GM12801 (cell line): Measurements from ENCODE around the gene ADAM15.

Experiments used
- TF ChIP-seq, protein P1 (sequence below): IDR thresholded peaks from one replicate; pipeline ENCODE4 v1.5.1; 2011; ENCODE audit warnings: control low read depth; ENCODE audit not compliant: insufficient read length; ENCODE audit errors: extremely low read depth

ADAM15 gene

DNA sequence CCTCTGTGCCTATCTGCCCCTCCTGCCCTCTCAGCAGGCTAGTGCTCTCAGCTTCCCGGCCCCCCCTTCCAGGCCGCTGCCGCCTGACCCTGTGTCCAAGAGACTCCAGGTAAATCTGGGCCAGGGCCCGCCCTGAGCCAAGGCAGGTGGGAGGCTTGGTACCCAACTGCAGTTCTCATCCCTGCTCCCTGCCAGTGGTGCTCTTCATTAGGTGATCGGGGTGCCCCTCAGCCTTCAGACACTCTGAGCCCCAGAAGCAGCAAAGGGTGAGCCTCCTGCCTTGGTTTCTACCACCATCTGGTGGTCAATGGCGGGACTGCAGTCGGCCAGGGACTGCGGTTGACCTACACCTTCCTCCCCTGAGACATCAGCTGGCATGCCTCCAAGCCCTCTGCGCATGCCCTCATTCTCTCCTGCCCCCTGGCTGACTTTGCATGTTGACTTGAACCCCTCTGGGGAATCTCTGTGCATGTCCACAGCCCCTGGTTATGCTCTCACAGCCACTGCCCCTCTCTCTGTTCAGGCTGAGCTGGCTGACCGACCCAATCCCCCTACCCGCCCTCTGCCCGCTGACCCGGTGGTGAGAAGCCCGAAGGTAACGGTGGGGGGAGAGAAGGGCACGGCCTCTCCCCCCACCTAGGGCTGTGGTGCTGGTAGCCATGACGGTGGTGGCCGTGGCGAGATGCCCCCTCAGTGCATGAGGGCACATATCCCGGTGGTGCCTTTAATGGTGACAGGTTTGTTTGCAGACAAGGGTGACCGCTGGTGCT lies 10.4 kb downstream of the ADAM15 start:
- TF ChIP-seq, protein P1, sequence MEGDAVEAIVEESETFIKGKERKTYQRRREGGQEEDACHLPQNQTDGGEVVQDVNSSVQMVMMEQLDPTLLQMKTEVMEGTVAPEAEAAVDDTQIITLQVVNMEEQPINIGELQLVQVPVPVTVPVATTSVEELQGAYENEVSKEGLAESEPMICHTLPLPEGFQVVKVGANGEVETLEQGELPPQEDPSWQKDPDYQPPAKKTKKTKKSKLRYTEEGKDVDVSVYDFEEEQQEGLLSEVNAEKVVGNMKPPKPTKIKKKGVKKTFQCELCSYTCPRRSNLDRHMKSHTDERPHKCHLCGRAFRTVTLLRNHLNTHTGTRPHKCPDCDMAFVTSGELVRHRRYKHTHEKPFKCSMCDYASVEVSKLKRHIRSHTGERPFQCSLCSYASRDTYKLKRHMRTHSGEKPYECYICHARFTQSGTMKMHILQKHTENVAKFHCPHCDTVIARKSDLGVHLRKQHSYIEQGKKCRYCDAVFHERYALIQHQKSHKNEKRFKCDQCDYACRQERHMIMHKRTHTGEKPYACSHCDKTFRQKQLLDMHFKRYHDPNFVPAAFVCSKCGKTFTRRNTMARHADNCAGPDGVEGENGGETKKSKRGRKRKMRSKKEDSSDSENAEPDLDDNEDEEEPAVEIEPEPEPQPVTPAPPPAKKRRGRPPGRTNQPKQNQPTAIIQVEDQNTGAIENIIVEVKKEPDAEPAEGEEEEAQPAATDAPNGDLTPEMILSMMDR = peak; percentile 85

DNA sequence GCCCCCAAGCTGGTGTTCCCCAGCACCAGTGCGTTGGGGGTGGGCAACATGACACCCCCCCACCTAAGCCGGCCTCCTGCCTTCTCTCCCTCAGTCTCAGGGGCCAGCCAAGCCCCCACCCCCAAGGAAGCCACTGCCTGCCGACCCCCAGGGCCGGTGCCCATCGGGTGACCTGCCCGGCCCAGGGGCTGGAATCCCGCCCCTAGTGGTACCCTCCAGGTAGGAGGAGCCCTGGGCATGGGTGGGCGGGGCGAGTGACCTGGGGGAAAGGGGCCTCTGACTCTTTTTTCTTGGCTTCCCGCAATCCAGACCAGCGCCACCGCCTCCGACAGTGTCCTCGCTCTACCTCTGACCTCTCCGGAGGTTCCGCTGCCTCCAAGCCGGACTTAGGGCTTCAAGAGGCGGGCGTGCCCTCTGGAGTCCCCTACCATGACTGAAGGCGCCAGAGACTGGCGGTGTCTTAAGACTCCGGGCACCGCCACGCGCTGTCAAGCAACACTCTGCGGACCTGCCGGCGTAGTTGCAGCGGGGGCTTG lies 11.1 kb downstream of the ADAM15 start:
- TF ChIP-seq, protein P1 = no peak

DNA sequence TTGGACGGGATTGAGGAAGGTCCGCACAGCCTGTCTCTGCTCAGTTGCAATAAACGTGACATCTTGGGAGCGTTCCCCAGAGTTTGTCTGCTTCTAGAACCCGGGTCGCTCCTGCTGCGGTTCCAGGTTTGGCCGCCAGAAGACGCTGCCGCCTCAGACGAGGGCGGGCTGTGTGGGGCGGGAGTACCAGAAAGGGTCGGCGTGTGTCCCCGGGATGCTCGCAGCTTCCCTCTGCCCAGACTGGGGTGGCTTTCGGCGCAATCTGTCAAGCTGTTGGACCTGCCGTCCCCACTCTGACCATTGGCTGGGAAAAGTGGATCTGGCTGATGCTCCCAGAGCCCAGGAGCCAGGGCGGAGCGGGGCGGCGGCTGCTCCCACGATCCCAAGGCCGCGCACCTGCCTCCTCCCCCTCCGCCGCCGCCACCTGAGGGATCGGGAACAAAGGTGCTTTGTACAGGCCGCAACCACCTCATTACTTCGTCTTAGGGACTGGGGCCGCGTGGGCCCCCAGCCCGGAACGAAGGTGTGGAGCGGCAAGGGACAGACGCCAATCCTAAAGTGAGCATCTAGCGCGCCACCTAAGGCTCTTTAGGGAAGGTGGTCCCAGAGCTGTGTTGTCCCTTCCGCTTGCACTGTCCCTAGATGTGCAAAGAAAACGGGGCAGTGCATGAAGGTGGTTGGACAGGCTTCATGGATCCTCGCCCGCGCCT lies 11.7 kb downstream of the ADAM15 start:
- TF ChIP-seq, protein P1 = peak; percentile 83

DNA sequence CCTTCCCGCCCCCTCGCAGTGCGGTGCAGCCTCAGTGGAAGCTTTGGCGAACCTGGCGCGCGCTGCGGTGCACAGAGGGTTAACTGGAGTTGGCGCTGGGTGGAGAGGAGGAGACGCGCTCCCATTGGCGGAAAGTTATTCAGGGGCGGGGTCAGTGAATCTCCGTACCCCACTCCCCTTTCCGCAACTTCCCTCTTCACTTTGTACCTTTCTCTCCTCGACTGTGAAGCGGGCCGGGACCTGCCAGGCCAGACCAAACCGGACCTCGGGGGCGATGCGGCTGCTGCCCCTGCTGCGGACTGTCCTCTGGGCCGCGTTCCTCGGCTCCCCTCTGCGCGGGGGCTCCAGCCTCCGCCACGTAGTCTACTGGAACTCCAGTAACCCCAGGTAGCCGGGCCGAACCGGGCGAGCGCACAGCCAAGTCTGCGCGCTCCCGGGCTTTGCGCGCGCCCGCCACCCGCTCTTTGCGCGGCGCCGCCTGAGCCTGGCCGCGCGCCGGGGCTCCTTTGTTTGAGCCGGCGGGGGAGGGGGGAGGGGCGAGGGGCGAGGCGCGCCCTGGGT lies 12.5 kb downstream of the ADAM15 start, which contains the start of gene EFNA4:
TSS of gene EFNA4 (plus strand) at position 191 of the 561 bp plus-strand sequence. CDS start at position 275, 84 bp downstream.
- TF ChIP-seq, protein P1 = no peak

DNA sequence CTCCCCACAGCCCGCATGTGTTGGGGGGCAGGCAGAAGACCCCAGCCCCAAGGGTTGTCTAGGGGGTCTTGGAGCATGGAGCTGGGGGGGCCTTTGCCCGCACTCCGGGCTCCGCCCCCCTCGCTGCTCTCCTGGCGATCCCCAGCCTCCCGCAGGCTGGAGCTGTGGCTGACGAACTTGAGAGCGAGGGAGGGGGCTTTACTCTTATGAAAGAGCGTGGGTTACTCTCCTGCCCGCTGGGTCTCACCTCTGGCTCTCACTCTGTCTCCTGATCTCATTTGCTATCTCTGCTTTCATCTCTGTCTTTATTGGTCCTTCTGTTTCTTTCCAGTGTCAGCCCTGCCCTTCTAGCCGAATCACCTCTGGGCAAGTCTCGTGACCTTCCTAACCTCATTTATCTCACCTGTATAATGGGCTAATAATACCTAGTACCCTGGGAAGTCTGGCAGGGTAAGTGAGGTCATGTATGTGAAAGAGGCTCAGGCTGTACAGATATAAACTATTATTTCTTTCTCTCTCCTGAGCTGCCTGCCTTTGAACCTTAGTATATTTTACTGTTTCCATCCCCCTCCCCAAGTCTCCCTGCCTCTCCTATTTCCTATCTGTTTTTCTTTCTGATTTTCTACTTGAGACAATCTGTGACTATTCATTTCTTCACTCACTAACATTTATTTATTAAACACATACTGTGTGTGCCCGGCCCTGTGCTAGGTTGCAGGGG lies 13.2 kb downstream of the ADAM15 start:
- TF ChIP-seq, protein P1 = no peak

DNA sequence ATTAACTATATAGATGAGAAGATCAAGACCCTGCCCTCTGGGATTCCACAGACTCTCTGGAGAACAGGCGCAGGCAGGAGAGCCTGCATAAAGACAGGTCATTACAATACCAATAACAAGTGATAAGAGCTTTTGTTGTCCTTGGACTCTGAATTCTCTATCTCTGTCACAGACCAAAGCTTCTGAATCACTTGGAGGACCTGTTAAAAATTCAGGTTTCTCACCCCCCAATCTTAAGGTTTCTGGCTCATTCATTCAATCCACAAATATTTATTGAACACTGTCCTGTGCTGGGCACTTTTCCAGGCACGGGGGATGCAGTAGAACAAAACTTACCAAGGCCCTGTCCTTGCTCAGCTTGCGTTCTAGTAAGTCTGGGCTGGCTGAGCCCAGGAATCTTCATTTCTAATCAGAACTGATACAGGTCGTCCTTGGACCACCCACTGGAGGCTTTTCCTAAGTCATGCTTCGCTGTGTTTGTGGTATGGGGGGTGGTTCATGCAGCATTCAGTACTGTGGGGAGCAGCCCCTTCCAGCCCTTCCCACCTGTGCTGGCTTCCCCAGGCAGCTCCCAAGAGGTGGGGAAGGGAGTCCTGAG lies 13.8 kb downstream of the ADAM15 start:
- TF ChIP-seq, protein P1 = no peak
